GM19023 (cell line): ENCODE data around the gene BCL3.
"Not testable (repeated sequence)": the region's sequence is repeated elsewhere in the genome, so short reads cannot be mapped to it uniquely, and the experiment has no call there.

ENCODE experiments used
- ATAC-seq: cut with Tn5 transposase; IDR thresholded peaks from one replicate; pipeline ENCODE4 v1.9.1; 2021; ENCODE audit warnings: mild to moderate bottlenecking, moderate library complexity; ENCODE audit not compliant: unreplicated experiment

Gene BCL3

DNA sequence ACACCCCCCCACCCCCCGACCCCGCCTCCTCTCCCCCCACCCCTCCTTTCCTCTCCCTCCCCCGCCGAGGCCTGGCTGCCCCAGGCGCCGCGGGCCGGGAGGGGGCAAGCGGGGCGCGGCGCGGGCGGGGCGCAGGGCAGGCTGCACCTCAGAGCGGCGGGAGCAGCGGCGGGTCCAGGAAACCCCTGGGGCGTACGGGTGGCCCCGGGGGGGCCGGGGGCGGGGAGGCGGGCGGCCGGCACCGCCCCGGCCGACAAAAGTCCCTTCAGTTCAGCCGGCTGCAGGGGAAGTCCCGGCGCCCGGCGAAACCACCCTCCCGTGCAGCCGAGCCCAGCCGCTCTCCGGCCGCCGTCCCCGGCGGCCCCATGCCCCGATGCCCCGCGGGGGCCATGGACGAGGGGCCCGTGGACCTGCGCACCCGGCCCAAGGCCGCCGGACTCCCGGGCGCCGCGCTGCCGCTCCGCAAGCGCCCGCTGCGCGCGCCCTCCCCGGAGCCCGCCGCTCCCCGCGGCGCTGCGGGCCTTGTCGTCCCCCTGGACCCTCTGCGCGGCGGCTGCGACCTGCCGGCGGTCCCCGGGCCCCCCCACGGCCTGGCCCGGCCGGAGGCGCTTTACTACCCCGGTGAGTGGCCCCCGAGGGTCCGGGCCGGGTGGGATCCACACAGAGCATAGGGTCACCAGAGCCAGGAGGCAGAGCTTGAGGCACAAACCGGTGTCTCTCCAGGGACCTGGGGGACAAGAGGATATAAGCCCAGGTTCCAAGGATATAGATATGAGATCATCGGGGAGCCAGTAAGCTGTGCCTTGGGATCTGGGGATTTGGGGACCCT lies at the start of gene BCL3:
Gene BCL3, plus strand, starts transcription at position 283 of the 829 bp plus-strand sequence. Its CDS starts 83 bp downstream, at position 366.
- peak; percentile 30 for ATAC-seq

DNA sequence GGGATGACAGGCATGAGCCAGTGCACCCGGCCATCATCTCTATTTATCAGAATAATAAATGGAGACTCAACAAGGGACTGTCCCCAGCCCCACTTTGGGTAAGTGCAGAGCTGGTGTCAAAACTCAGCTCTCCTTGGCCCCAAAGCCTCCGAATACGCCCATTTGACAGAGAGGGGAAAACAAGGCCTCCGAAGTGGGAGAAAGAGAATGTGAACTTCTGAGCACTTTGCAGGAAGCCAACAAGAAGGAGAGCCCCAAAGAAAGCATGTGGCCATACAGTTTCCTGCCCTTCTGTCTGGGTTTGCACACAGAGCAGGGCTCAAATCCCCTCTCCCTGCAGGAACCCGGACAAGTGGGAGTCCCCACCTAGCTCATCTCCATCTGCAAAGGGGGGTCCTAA lies 48.0 kb upstream of the BCL3 start:
- ATAC-seq = no peak

GRCh38 chr19:44701228-44701627 lies 47.3 kb upstream of the BCL3 start:
- no peak for ATAC-seq

DNA sequence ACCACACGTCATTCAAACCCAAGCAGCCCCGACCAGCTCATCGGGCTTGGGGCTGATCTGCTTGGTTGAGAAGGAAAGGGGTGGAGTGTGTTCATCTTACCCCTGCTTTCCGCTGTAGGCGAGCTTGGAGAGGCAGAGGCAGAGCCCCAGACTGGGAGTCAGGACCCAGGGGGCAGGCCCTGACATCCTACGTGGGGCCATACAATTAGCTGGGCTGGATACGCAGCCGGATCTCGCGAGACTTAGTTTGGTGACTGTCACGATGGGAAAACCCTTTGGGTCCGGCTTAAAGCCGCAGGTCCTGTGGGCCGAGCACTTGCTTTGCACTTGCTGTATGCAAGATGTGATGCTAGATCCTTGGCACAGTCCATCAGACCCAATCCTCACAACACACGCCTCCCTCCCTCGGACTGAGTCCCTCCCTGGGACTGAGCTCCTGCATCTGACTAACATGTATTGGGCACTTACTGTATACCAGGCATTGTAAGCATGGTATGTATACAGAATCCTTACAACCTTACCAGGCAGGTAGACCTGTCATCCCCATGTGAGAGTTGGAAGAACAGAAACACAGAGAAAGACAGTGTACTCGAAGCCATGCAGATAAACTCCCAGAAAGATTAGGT lies 45.8 kb upstream of the BCL3 start:
- ATAC-seq = no peak

- ATAC-seq = no peak
Observed at GRCh38 chr19:44703336-44704078, 45.0 kb upstream of the BCL3 start.

DNA sequence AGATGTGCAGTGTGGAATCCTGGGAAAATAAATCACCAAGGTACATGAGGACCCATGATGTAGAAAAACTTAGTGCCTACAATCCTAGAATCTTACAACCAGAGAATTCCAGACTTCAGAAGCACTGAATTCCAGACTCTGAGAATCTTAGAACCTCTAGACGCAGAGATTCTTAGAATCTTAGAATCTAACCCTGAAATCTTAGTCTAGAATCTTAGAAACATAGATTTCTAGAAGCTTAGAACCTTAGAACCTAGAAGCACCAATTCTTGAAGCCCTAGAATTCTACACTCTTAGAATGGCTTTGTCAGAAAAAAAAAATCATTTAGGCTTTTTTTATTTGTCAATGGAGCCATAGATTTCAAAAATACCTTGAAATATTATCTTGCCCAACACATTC lies 43.5 kb upstream of the BCL3 start:
- no peak for ATAC-seq

GRCh38 chr19:44705502-44706010 lies 43.0 kb upstream of the BCL3 start:
- ATAC-seq = no peak

GRCh38 chr19:44706506-44707236 lies 41.8 kb upstream of the BCL3 start:
- ATAC-seq = no peak

GRCh38 chr19:44707794-44708193 lies 40.7 kb upstream of the BCL3 start:
- ATAC-seq = no peak

DNA sequence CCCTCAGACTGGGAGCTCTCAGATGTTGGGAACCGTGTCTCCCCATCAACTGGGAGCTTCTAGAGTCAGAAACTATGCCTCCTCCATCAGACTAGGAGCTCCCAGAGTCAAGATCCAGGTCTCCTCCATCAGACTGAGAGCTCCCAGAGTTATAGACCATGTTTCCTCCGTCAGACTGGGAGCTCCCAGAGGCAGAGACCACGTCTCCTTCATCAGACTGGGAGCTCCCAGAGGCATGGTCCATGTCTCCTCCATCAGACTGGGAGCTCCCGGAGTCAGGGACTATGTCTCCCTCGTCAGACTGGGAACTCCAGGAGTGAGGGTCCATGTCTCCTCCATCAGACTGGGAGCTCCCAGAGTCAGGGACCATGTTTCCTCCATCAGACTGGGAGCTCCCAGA lies 39.6 kb upstream of the BCL3 start:
- ATAC-seq = no peak

DNA sequence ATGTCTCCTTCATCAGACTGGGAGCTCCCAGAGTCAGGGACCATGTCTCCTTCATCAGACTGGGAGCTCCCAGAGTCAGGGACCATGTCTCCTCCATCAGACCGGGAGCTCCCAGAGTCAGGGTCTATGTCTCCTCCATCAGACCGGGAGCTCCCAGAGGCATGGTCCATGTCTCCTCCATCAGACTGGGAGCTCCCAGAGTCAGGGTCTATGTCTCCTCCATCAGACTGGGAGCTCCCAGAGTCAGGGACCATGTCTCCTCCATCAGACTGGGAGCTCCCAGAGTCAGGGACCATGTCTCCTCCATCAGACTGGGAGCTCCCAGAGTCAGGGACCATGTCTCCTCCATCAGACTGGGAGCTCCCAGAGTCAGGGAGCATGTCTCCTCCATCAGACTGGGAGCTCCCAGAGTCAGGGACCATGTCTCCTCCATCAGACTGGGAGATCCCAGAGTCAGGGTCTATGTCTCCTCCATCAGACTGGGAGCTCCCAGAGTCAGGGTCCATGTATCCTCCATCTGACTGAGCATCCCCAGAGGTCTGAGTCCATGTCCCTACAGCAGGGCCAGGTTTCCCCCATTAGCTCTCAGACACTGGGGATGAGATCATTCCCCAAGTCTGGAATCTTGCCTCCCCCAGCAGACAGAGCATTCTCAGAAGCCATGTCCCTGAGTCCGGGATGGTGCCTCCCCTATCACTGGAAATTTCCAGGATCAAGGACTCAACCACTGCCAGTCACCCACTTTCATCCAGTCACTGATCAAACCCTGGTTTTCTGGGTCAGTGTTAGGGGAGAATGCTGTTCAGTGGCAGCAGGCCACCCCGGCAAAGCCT lies 38.9 kb upstream of the BCL3 start:
- ATAC-seq = not testable (repeated sequence)

GRCh38 chr19:44710483-44710882 lies 38.0 kb upstream of the BCL3 start:
- no peak for ATAC-seq

DNA sequence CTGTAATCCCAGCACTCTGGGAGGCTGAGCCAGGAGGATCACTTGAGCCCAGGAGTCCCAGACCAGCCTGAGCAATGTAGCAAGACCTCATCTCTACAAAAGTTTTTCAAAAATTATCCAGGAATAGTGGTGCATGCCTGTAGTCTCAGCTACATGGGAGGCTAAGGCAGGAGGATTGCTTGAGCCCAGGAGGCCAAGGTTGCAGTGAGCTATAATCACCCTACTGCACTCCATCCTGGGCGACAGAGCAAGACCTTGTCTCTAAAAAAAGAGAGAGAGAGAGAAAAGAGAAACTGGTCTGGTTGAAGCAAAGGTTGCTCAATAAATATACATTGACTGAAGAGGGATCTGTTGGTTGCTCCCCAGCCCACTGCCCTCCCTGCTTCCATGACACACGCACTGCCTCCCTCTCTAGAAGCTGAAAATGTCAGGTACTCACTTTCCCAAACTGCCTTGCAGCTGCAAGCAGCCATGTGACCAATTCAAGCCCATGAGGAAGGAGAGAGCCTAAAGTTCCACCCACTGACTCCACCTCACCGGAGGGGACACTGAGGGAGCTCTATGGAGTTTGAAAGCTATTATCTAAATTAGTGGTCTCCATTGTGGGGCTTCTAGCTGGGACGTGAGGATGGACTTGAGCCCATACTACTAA lies 35.5 kb upstream of the BCL3 start:
- no peak for ATAC-seq

GRCh38 chr19:44714597-44715169 lies 33.8 kb upstream of the BCL3 start:
- ATAC-seq = no peak

GRCh38 chr19:44717603-44718002 lies 30.9 kb upstream of the BCL3 start:
- ATAC-seq = no peak

GRCh38 chr19:44718441-44719261 lies 29.9 kb upstream of the BCL3 start:
- ATAC-seq = no peak

DNA sequence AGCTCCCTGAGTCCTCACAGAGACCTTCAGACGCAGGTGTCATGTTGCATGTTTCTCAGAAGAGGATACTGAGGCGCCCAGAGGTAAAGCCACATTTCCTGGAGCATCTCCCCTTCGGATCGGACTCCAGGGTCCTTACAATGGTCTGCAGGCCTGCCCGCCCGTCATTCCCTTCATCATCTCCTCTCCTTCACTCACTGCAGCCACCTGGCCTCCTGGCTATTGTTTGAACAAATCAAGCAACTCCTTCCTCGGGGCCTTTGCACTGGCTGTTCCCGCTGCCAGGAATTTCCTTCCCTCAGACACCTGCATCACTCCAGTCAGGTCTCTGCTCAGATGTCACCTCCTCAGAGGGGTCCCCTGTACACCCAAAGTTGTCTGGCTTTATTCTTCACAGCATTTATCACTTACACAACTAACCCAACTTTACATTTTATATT lies 29.2 kb upstream of the BCL3 start:
- ATAC-seq = no peak

DNA sequence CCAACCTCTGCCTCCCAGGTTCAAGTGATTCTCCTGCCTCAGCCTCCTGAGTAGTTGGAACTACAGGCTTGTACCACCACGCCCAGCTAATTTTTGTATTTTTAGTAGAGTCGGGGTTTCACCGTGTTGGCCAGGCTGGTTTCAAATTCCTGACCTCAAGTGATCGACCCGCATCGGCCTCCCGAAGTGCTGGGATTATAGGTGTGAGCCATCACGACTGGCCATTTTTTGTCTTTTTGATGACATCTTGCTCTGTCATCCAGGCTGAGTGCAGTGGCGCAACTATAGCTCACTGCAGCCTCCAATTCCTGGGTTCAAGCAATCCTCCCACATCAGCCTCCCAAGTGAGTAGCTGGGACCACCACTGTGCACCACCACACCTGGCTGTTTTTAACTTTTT lies 28.1 kb upstream of the BCL3 start:
- ATAC-seq = not testable (repeated sequence)
